ENCODE measurements around the gene MGAT3.

Gene MGAT3

DNA sequence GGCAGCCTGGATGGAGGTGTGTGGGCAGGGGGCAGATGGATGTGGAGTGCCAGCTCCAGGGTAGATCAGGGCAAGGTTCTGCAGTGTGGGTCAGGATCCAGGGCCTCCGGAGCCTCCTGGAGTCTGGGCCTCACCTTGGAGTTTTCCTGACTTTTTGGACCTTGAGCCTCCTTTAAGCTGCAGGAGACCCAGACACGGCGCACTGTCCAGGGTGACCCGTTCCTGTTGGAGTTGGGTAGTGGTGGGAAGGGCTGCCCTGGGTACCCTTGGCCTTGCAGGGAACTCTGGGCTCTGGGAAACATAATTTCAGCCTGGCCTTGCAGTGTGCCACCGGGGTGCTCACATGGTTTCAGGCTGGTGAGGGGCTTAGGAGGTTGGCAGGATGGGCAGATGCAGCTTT lies 17.0 kb downstream of the MGAT3 start:
- DNase-seq = no peak

DNA sequence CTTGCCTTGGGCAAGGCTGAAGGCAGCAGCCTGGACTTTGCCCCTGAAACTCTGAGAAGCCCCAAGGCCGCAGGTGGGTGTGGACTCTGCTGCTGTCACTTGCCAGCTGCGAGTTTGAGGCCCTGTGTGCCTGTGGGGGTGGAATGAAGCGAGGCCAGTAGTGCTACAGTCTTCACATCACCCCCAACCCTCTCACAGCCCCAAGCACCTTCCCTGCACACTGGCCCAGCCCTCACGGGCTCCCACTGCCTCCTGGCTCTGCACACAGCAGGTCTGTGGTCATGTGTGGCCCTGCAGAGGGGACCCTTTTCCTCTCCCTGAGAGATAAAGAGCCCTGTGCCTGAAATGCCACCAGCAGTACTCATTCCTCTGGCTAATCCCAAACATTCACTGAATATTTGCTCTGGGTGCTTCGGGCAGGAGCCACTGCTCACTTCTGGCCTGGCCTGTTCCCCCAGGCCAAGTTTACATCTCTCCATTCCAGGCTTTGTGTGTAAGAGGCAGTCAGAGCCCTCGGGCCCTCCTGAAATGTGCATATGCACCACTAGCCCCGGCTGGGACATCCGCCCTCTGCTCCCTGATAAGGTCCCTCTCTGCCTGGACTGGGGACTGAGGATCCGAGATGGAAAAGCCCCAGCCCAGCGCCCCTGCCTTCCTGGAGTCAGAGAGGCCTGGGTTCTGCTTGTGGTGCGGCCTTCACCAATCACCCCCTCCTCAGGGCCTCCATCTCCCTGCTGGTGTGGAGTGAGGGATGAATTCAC lies 17.7 kb downstream of the MGAT3 start:
- DNase-seq = no peak

DNA sequence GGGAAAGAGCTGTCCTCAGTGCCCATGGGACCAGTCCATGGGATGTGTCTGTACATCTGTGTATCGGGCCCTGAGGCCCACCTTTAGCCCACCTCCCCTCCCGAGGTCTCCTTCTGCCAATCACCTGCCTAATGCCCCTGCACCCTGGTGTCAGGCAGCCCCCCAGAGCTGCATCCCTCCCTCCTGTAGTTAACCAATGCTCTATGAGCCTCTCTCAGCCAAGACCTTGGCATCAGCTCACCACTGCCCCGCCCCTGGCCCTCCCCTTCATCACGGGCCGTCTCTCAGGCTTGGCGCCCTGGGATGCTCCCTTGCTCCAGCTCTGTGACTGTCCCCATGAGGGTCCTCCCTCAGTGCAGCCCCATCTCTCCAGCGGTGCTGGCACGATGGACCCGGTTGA lies 18.5 kb downstream of the MGAT3 start:
- no peak for DNase-seq

GRCh38 chr22:39475902-39476301 lies 19.1 kb downstream of the MGAT3 start:
- DNase-seq = no peak

DNA sequence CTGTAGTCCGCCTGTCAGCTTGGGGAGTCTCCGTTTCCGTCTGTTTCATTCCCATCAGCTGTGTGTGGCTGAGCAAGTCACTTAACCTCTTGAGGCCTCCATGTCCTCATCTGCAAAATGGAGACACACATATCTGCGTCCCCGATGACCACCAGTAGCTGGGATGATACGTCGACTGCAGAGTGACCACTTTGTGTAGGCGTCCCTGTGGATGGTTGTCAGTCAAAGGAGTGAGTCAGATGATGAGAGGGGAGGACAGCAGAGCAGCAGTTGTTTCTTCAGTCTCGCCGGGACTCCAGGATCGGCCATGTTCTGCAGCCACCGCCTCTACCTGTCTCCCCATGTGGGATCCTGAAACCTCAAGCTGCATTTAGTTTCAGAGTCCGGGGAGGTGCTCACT lies 19.9 kb downstream of the MGAT3 start:
- no peak for DNase-seq

DNA sequence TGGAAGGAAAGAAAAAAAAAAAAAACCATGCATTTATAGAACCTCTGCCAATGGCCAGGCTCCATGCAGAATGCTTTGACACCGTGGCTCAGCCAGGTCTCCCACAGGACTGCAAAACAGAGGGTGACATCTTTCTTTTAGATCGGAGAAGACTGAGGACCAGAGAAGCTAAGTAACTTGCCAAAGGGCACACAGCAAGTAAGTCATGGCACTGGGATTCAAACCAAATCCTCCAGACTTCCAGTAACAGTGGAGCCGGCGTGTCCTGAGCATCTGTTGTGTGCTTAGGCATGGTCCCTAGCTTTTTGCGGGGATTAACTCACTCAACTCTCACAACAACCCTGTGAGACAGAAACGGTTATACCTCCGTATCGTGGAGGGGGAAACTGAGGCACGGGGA lies 20.7 kb downstream of the MGAT3 start:
- no peak for DNase-seq

DNA sequence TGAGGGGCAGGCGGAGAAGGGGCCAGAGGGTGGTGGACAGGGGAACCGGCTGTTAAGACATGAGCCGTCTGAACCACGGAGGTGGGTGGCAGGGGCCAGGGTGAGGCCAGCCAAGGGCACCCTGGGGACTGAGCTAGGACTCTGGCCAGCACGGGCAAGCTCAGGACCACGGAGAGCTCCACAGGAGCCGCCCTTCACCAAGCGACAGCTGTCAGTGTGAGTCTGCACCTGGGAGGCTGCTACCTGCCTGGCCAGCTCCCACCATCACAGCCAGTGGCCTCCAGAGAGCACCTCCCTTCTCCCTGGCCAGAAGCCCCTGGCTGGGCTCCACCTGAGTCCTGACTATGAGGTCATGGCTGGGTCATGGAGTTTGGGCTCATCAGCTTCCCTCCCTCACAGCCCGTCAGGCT lies 21.6 kb downstream of the MGAT3 start:
- no peak for DNase-seq

DNA sequence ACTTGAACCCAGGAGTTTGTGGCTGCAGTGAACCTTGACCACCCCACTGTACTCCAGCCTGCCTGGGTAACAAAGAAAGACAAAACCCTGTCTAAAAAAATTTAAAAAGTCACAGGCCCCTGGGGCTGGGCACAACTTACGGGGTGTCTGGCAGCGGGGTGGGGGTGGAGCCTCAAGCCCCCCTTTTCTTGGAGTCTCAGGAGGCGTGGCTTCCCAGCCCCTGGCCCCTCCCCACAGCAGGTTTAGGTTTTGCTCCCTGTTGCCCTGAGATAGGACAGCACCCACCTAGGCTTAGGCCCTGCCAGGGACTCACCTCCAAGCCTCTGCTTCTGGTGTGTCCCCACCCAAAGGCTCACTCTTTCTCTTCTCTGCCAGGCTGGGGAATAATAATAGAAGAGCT lies 22.4 kb downstream of the MGAT3 start:
- DNase-seq = no peak

- DNase-seq = no peak
Observed at GRCh38 chr22:39480557-39480956, 23.7 kb downstream of the MGAT3 start.

- no peak for DNase-seq
Observed at GRCh38 chr22:39481054-39481453, 24.2 kb downstream of the MGAT3 start.

GRCh38 chr22:39481595-39481994 lies 24.8 kb downstream of the MGAT3 start:
- DNase-seq = no peak

GRCh38 chr22:39482768-39483167 lies 26.0 kb downstream of the MGAT3 start:
- DNase-seq = no peak

DNA sequence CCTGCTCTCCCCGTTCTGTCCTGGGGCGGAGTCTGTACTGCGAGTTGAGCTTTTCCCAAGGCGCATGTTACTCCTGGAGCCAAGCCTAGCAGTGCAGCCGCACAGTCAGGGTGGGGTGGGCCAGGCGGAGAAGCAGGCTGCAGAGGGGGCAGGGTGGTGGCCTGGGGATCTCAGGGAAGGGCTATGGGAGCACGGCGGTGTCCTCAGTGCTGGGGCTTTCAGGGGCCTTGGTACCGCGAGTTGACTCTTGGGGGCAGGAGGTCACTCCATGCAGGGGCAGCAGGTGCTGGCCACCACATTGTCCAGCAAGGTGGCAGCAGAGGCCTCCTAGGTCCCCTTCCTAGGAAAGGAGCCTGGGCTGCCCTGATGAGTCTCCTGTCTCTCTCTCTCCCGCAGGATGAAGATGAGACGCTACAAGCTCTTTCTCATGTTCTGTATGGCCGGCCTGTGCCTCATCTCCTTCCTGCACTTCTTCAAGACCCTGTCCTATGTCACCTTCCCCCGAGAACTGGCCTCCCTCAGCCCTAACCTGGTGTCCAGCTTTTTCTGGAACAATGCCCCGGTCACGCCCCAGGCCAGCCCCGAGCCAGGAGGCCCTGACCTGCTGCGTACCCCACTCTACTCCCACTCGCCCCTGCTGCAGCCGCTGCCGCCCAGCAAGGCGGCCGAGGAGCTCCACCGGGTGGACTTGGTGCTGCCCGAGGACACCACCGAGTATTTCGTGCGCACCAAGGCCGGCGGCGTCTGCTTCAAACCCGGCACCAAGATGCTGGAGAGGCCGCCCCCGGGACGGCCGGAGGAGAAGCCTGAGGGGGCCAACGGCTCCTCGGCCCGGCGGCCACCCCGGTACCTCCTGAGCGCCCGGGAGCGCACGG lies 30.4 kb downstream of the MGAT3 start:
- no peak for DNase-seq

DNA sequence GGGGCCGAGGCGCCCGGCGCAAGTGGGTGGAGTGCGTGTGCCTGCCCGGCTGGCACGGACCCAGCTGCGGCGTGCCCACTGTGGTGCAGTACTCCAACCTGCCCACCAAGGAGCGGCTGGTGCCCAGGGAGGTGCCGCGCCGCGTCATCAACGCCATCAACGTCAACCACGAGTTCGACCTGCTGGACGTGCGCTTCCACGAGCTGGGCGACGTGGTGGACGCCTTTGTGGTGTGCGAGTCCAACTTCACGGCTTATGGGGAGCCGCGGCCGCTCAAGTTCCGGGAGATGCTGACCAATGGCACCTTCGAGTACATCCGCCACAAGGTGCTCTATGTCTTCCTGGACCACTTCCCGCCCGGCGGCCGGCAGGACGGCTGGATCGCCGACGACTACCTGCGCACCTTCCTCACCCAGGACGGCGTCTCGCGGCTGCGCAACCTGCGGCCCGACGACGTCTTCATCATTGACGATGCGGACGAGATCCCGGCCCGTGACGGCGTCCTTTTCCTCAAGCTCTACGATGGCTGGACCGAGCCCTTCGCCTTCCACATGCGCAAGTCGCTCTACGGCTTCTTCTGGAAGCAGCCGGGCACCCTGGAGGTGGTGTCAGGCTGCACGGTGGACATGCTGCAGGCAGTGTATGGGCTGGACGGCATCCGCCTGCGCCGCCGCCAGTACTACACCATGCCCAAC lies 31.2 kb downstream of the MGAT3 start:
- DNase-seq = no peak

GRCh38 chr22:39488563-39489083 lies 31.8 kb downstream of the MGAT3 start:
- DNase-seq = no peak

DNA sequence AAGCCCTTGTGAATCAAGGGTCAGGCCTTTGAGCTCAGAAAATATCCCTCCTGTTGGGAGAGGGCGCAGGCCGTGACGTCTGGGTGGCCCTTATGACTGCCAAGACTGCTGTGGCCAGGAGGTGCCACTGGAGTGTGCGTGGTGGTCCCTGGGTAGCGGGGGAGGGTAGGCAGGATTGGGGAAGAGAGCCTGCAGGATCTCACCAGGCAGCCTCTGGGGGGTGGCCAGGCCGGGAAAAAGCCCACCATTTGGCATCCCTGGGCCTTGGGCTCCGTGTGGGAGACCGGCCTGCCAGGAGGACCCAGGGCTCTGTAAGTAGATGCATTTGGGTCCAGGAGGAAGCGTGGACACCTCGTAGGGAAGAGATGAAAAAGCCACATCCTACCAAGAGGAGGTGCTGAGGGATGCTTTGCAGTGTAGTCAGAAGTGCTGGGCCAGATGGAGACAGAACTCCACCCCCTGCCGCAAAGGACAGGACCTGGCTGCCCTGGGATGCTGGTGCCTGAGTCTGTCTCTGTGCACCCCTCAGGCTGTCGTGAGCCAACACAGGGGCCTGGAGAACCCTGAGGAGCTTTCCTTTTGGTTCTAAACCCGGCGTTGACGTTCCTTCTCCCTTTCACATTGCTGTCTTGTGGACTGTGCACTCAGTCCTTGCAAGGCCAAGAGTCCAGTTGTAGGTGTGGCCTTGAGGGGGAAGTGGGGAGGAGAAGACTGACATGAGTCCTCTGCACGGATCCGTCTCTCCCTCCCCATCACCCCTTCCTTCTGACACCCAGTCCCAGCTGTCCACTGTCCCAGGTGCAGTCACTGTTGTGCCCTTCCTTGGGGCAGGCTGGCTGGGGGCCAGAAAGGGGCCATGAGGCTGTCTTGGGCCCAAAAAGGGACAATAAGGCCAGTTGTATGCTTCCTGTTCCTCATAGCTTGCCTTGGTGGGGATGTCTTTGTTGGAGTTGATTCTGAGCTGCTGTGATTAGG lies 32.6 kb downstream of the MGAT3 start:
- DNase-seq = no peak

- DNase-seq = no peak
Observed at GRCh38 chr22:39490135-39490798, 33.5 kb downstream of the MGAT3 start.

GRCh38 chr22:39490966-39491680 lies 34.3 kb downstream of the MGAT3 start:
- DNase-seq = no peak

- no peak for DNase-seq
Observed at GRCh38 chr22:39491696-39492095, 34.9 kb downstream of the MGAT3 start.

DNA sequence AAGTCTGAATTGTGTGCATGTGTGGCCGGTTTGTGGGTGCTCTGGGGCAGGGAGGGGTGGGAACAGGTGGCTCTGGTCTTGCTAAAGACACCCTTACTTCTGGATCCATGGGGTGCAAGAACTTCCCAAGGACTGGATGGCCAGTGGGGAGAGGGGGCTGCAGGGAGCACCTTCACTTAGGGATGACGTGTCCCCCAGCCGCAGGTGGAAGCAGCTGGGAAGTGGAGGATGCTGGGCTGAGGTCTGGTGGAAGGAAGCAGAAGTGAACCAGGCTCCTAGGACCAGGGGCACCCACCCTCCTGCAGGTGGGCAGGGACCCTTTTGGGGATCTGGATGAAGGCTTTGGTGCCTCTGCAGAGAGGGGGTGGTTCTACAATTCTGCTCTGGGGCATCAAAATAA lies 35.4 kb downstream of the MGAT3 start:
- no peak for DNase-seq

GRCh38 chr22:39493759-39494158 lies 36.9 kb downstream of the MGAT3 start:
- peak; percentile 23 for DNase-seq

Measured in amniotic stem cell (primary cell).